ENCODE results near the gene CCL28. TPM values are rescaled to one million over a fixed set of nuclear protein-coding genes. Genes with fewer than 3 reads are reported as not detected.
A peak's percentile ranks its signal among the peaks of the same experiment; 100 is the strongest.

Gene CCL28
- total RNA-seq, 1 experiment from 2014 or later: 2.2 TPM

GRCh38 chr5:43418561-43418960 lies 6.4 kb upstream of the CCL28 start:
- Histone ChIP-seq H3K9me3 (ENCODE audit: insufficient read depth, low read depth) (no peaks in the 10 kb centered on the region), H3K36me3 (ENCODE audit: low read depth) (no peaks in the 10 kb centered on the region), H2AFZ (no peak overlapping the region), H3K9me2 (ENCODE audit: insufficient read depth) (no peaks in the 10 kb centered on the region), H3K4me3 (no peak overlapping the region), H3K4me2 (no peak overlapping the region), H3K4me1 (replicated peaks; ENCODE audit: insufficient read depth) (peaks cover 38% of the 10 kb centered on the region), H4K20me1 (ENCODE audit: insufficient read depth) (no peaks in the 10 kb centered on the region), H3K79me2 (ENCODE audit: low read depth) (no peaks in the 10 kb centered on the region), H3F3A (ENCODE audit: insufficient read depth, low read depth) (peaks cover 21% of the 10 kb centered on the region), H3K27ac (no peak overlapping the region), H3K27me3 (ENCODE audit: insufficient read depth, low read depth) (no peaks in the 10 kb centered on the region)
- no TSS peak for BruUV-seq (replicated peaks)
- ChIA-PET CTCF (no interaction called here), POLR2A (ENCODE audit: unreplicated experiment) (no interaction called here)
- DNase-seq: no peak
- no peak for TF ChIP-seq EZH2 (IDR thresholded peaks at IDR 0.05; ENCODE audit: low read depth)
- TF ChIP-seq CTCF (conservative IDR thresholded peaks at IDR 0.05): no peak
- intact Hi-C loops (cut with micrococcal nuclease; ENCODE audit: unreplicated experiment): no loop called here

DNA sequence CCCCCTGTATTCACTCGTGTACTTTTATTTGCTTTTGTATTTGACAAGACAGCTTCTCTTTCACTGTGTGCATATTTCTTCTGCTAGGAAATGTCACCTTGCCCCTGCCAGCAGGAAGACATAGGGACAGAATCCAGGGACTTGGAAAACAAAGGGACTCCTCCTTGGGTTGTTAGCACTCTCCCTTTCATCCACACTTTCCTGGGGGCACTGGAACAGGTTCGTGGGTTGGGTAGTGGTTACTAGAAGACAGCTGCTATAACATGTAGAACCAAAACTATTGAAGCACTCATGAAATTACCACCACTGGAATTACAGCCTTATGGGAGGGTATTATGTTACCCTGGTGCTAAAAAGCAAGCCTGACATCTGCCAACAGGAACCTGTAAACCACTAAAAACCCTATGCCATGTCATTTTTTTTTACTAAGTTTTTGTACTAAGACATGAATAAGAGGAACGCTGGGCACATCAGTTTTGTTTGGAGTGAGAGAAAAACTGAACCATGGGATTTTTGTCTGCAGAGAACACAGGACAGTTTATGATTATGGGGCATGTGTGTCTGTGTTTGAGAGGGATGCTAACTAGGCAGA lies 4.7 kb upstream of the CCL28 start:
- ChIA-PET POLR2A (ENCODE audit: unreplicated experiment) (no interaction called here), CTCF (no interaction called here)
- peaks cover 13% of the 10 kb centered on the region for H3F3A ChIP-seq (ENCODE audit: insufficient read depth, low read depth)
- no peak overlapping the region for H3K4me2 ChIP-seq
- no peak for TF ChIP-seq CTCF (conservative IDR thresholded peaks at IDR 0.05)
- no peak for TF ChIP-seq EZH2 (IDR thresholded peaks at IDR 0.05; ENCODE audit: low read depth)
- no peaks in the 10 kb centered on the region for H4K20me1 ChIP-seq (ENCODE audit: insufficient read depth)
- no TSS peak for BruUV-seq (replicated peaks)
- no peaks in the 10 kb centered on the region for H3K9me2 ChIP-seq (ENCODE audit: insufficient read depth)
- DNase-seq: peak in 1 of 2 experiments; percentile 32
- H3K4me1 ChIP-seq (replicated peaks; ENCODE audit: insufficient read depth): peaks cover 34% of the 10 kb centered on the region
- no peaks in the 10 kb centered on the region for H3K27me3 ChIP-seq (ENCODE audit: insufficient read depth, low read depth)
- H3K4me3 ChIP-seq: no peak overlapping the region
- H3K79me2 ChIP-seq (ENCODE audit: low read depth): no peaks in the 10 kb centered on the region
- intact Hi-C loops (cut with micrococcal nuclease; ENCODE audit: unreplicated experiment): no loop called here
- no peak overlapping the region for H3K27ac ChIP-seq
- H3K9me3 ChIP-seq (ENCODE audit: insufficient read depth, low read depth): no peaks in the 10 kb centered on the region
- H2AFZ ChIP-seq: no peak overlapping the region
- no peaks in the 10 kb centered on the region for H3K36me3 ChIP-seq (ENCODE audit: low read depth)

GRCh38 chr5:43415935-43416802 lies 4.0 kb upstream of the CCL28 start:
- no peak overlapping the region for H3K4me2 ChIP-seq
- no peaks in the 10 kb centered on the region for H3K9me2 ChIP-seq (ENCODE audit: insufficient read depth)
- TF ChIP-seq CTCF (conservative IDR thresholded peaks at IDR 0.05): no peak
- no peak for TF ChIP-seq EZH2 (IDR thresholded peaks at IDR 0.05; ENCODE audit: low read depth)
- no peaks in the 10 kb centered on the region for H3K27me3 ChIP-seq (ENCODE audit: insufficient read depth, low read depth)
- H3K4me1 ChIP-seq (replicated peaks; ENCODE audit: insufficient read depth): peaks cover 30% of the 10 kb centered on the region
- CTCF ChIA-PET: interaction anchor here (0.6 kb wide), 1 partner anchor 11 kb away, joined by 4 read pairs; no protein-coding TSS in a partner anchor
- BruUV-seq (replicated peaks): no TSS peak
- no peak overlapping the region for H3K4me3 ChIP-seq
- intact Hi-C loops (cut with micrococcal nuclease; ENCODE audit: unreplicated experiment): no loop called here
- peak; percentile 44 to 69 for DNase-seq
- no peaks in the 10 kb centered on the region for H3K36me3 ChIP-seq (ENCODE audit: low read depth)
- H3K9me3 ChIP-seq (ENCODE audit: insufficient read depth, low read depth): no peaks in the 10 kb centered on the region
- POLR2A ChIA-PET (ENCODE audit: unreplicated experiment): interaction anchor here (0.7 kb wide), 1 partner anchor 42 kb away, joined by 6 read pairs; no protein-coding TSS in a partner anchor
- no peaks in the 10 kb centered on the region for H3K79me2 ChIP-seq (ENCODE audit: low read depth)
- H4K20me1 ChIP-seq (ENCODE audit: insufficient read depth): no peaks in the 10 kb centered on the region
- H3K27ac ChIP-seq: no peak overlapping the region
- H2AFZ ChIP-seq: no peak overlapping the region
- H3F3A ChIP-seq (ENCODE audit: insufficient read depth, low read depth): peaks cover 6% of the 10 kb centered on the region
